K562 (cell line): ENCODE results near the gene PRM2. TPM values are rescaled to one million over a fixed set of nuclear protein-coding genes. Genes with fewer than 3 reads are reported as not detected.

Source experiments
- ATAC-seq: fragments of 200-7000 bp; cut with Tn5 transposase; 3 replicates; pipeline ENCODE4 v1.9.1; 2020; ENCODE audit warnings: moderate library complexity
- BruUV-seq: library from RNA; stranded (reverse); fragments of 400-500 nt; replicated peaks from 2 replicates; lab custom pipeline; 2021; lab: Mats Ljungman, UMichigan
- CTCF ChIA-PET: fragments of 300-600 bp; formaldehyde crosslinking; extraction: SDS; loops from one replicate; lab custom pipeline; 2021; ENCODE audit warnings: low intra/inter-chr PET ratio; lab: Yijun Ruan, JAX
- POLR2A ChIA-PET: fragments of 300-600, 350-650 bp; sonication (Branson Sonifier 250); formaldehyde crosslinking; extraction: SDS; loops from one replicate; lab custom pipeline; 2021; ENCODE audit warnings: antibody characterized with exemption, inconsistent platforms; lab: Yijun Ruan, JAX
- DNase-seq, 4 experiments: peaks; one replicate each; pipeline versions ENCODE4 v3.0.0 to v3.0.0-alpha.2; 2011 to 2018; ENCODE audit warnings: low spot score in 3 of 4, mixed read lengths in 3 of 4; ENCODE audit errors: extremely low read depth in 1 of 4
- FAIRE-seq: peaks from 2 replicates; lab custom pipeline; 2011; peaks lifted over from hg19 to GRCh38; lab: Jason Lieb, UNC
- H2AFZ ChIP-seq: 2 replicates; pipeline ENCODE4 v1.6.0; 2011; ENCODE audit warnings: low read depth, low read length, control low read depth, inconsistent platforms
- H3K27ac ChIP-seq: fragments of 200-600 bp; 3 replicates; pipeline ENCODE4 v1.8.0; 2011; ENCODE audit warnings: low read depth, mild to moderate bottlenecking, control low read depth, inconsistent platforms, low read length, moderate library complexity, mixed read lengths; ENCODE audit errors: extremely low read depth
- H3K27me3 ChIP-seq, 2 experiments: fragments of 300-600 bp in 1 of 2; 2 replicates in 1 of 2; 3 replicates in 1 of 2; pipeline versions ENCODE4 v1.6.0 to v1.8.0; 2011; ENCODE audit warnings: inconsistent platforms in 2 of 2, low read length in 2 of 2, mild to moderate bottlenecking in 1 of 2, mixed read lengths in 1 of 2, moderate library complexity in 1 of 2; ENCODE audit not compliant: control insufficient read depth in 2 of 2, insufficient read depth in 2 of 2
- H3K36me3 ChIP-seq: fragments of 300-600 bp; 3 replicates; pipeline ENCODE4 v1.8.0; 2011; ENCODE audit warnings: mild to moderate bottlenecking, low read length, inconsistent platforms; ENCODE audit not compliant: control insufficient read depth, insufficient read depth
- H3K4me1 ChIP-seq, 2 experiments: fragments of 200-600 bp in 1 of 2; replicated peaks in 1 of 2; 2 replicates in 1 of 2; 3 replicates in 1 of 2; pipeline versions ENCODE4 v1.5.1 to v1.8.0; 2011; ENCODE audit warnings: inconsistent platforms in 2 of 2, low read length in 2 of 2, mild to moderate bottlenecking in 1 of 2, mixed read lengths in 1 of 2, moderate library complexity in 1 of 2; ENCODE audit not compliant: control insufficient read depth in 2 of 2, insufficient read depth in 2 of 2
- H3K4me2 ChIP-seq: 2 replicates; pipeline ENCODE4 v1.6.1; 2011; ENCODE audit warnings: low read length, control low read depth, inconsistent platforms, mixed read lengths; ENCODE audit not compliant: insufficient read depth
- H3K4me3 ChIP-seq: fragments of 200-600 bp; sonication (generic), shearing (Covaris generic); 2 replicates; pipeline ENCODE4 v1.5.1; 2016; ENCODE audit warnings: control low read depth, inconsistent platforms
- H3K79me2 ChIP-seq: fragments of 200-600 bp; 3 replicates; pipeline ENCODE4 v1.8.0; 2011; ENCODE audit warnings: low read length, inconsistent platforms; ENCODE audit not compliant: control insufficient read depth, insufficient read depth
- H3K9ac ChIP-seq, 2 experiments: 2 replicates each; pipeline versions ENCODE4 v1.6.0 to v1.6.1; 2011; ENCODE audit warnings: low read depth in 2 of 2, low read length in 2 of 2, control low read depth in 1 of 2, inconsistent platforms in 1 of 2, mild to moderate bottlenecking in 1 of 2, mixed read lengths in 1 of 2; ENCODE audit not compliant: insufficient read depth in 1 of 2
- H3K9me1 ChIP-seq: one replicate; pipeline ENCODE4 v1.6.0; 2011; ENCODE audit warnings: inconsistent platforms, mild to moderate bottlenecking, low read length, moderate library complexity; ENCODE audit not compliant: control insufficient read depth, insufficient read depth
- H3K9me3 ChIP-seq: replicated peaks from 2 replicates; pipeline ENCODE4 v1.5.1; 2011; ENCODE audit warnings: low read depth, low read length, inconsistent platforms; ENCODE audit not compliant: control insufficient read depth, insufficient read depth
- H4K20me1 ChIP-seq: replicated peaks from 2 replicates; pipeline ENCODE4 v1.6.1; 2011; ENCODE audit warnings: low read length, inconsistent platforms, mixed read lengths; ENCODE audit not compliant: control insufficient read depth, insufficient read depth
- NFIX ChIP-seq: fragments of 250-450 bp; sonication (Bioruptor Pico); IDR thresholded peaks from 2 replicates; pipeline ENCODE4 v1.4.0; 2020; ENCODE audit warnings: low read depth, mild to moderate bottlenecking, moderate library complexity
- NFRKB ChIP-seq: fragments of 450-650 bp; IDR thresholded peaks from 2 replicates; pipeline ENCODE4 v1.6.1; 2016; ENCODE audit warnings: low read depth
- OTX1 ChIP-seq: fragments of 450-650 bp; formaldehyde crosslinking; IDR thresholded peaks from 2 replicates; pipeline ENCODE4 v1.4.0; 2022; ENCODE audit warnings: mild to moderate bottlenecking
- PURB ChIP-seq: sonication (generic); formaldehyde crosslinking; IDR thresholded peaks from 2 replicates; pipeline ENCODE4 v1.9.0; 2021; ENCODE audit warnings: low read depth, mild to moderate bottlenecking, missing genetic modification reagents
- SAP30 ChIP-seq: fragments of 200-600 bp; sonication (generic); IDR thresholded peaks from 2 replicates; pipeline ENCODE4 v1.6.1; 2012; ENCODE audit warnings: borderline replicate concordance, low read depth, mild to moderate bottlenecking, moderate library complexity, low read length, control low read depth, inconsistent platforms; ENCODE audit not compliant: insufficient read depth, poor library complexity, severe bottlenecking
- TEAD4 ChIP-seq, 2 experiments: sonication (generic) in 1 of 2; formaldehyde crosslinking in 1 of 2; IDR thresholded peaks; 2 replicates each; pipeline versions ENCODE4 v1.6.1 to v1.8.0; 2012 to 2022; ENCODE audit warnings: borderline replicate concordance in 1 of 2, inconsistent platforms in 1 of 2, low read length in 1 of 2, mild to moderate bottlenecking in 1 of 2, missing genetic modification reagents in 1 of 2
- TSHZ1 ChIP-seq: fragments of 250-450 bp; sonication (Bioruptor Pico); IDR thresholded peaks from 2 replicates; pipeline ENCODE4 v1.4.0; 2020; ENCODE audit warnings: mild to moderate bottlenecking, moderate library complexity
- ZNF121 ChIP-seq: sonication (generic); formaldehyde crosslinking; conservative IDR thresholded peaks from 2 replicates; pipeline ENCODE4 v1.8.0; 2022; ENCODE audit warnings: missing genetic modification reagents
- ZNF395 ChIP-seq: fragments of 200-800 bp; sonication (Bioruptor generic); IDR thresholded peaks from 2 replicates; pipeline ENCODE4 v1.6.1; 2017; ENCODE audit warnings: missing genetic modification characterization, missing compliant biosample characterization
- WGBS: fragments of 100-300 bp; shearing (Covaris generic); methylation state at CpG from one replicate; pipeline ENCODE4 v1.1.6; 2016; ENCODE audit warnings: low coverage, mixed read lengths; ENCODE audit not compliant: insufficient coverage; ENCODE audit errors: missing lambda C conversion rate; 5-methylcytosine and 5-hydroxymethylcytosine counted together
- in situ Hi-C: fragments of 300-500 bp; cut with MboI; formaldehyde crosslinking; loops from 4 replicates; pipeline ENCODE4 v1.15.0; 2018; ENCODE audit warnings: inconsistent platforms, mixed read lengths
- intact Hi-C: fragments of 100-400 bp; cut with micrococcal nuclease; formaldehyde crosslinking; loops from 2 replicates; pipeline ENCODE4 v1.14.2; 2022
- polyA plus RNA-seq, 8 experiments: library from polyadenylated mRNA; depleted of rRNA in 4 of 8; stranded (reverse) in 5 of 8; unstranded in 3 of 8; fragments of >200 nt; fragmentation: Nextera tagmentation in 2 of 8; fragmentation: Illumina TruSeq in 1 of 8; extraction: Ambion mirVana in 2 of 8; extraction: Trizol in 1 of 8; gene quantifications; 2 replicates each; pipeline versions ENCODE4 v1.2.1 to v1.2.3, GENCODE V29; 2011 to 2014; ENCODE audit warnings: inconsistent platforms in 1 of 8, missing spikeins in 1 of 8
- total RNA-seq, 7 experiments: library from RNA; depleted of rRNA in 6 of 7; stranded (reverse); fragments of >200 nt in 6 of 7; fragmentation: Illumina TruSeq in 2 of 7; extraction: Trizol in 2 of 7; gene quantifications; 2 replicates each; pipeline versions ENCODE4 v1.2.1 to v1.2.3, GENCODE V29; 2011 to 2021; ENCODE audit warnings: low replicate concordance in 1 of 7
- TF ChIP-seq, protein P1 (sequence below), 2 experiments: IDR thresholded peaks in 1 of 2; conservative IDR thresholded peaks in 1 of 2; 2 replicates each; pipeline ENCODE4 v1.6.1; 2016; ENCODE audit warnings: low read depth in 2 of 2, mild to moderate bottlenecking in 1 of 2, missing compliant biosample characterization in 1 of 2, missing genetic modification characterization in 1 of 2, moderate library complexity in 1 of 2

The PRM2 gene
- total and polyA plus RNA-seq, 9 of the 15 experiments (the other 6 are each of a cell fraction or from before 2014, with no cell fraction given): not detected

GRCh38 chr16:11298143-11298900, 22.0 kb upstream of the PRM2 start:
- WGBS: 68% methylated on average over 5 of the region's 5 CpGs
- Histone ChIP-seq H3K9ac (no peak overlapping the region), H4K20me1 (no peaks in the 10 kb centered on the region), H3K4me2 (no peak overlapping the region; the same call in 1 of the 2 replicates), H2AFZ (no peak overlapping the region), H3K27ac (no peak overlapping the region), H3K4me1 (peaks cover 6 to 13% of the 10 kb centered on the region in 2 experiments; a peak in 4 of 5 replicates), H3K4me3 (no peak overlapping the region), H3K36me3 (no peaks in the 10 kb centered on the region), H3K9me1 (no peaks in the 10 kb centered on the region), H3K9me3 (no peaks in the 10 kb centered on the region), H3K79me2 (no peaks in the 10 kb centered on the region), H3K27me3 (0 out of 5 replicates have a peak, but pooled peaks cover 0 to 3% of the 10 kb centered on the region in 2 experiments)
- intact Hi-C loops (no loop called here), in situ Hi-C loops (no loop called here)
- ATAC-seq (no peak), FAIRE-seq (no peak), DNase-seq (no peak)
- ChIA-PET CTCF (no interaction called here), POLR2A (interaction anchor here (0.5 to 1.5 kb wide), 6 partner anchors 14 to 302 kb away, joined by 3 to 7 read pairs (median 3); partner anchors contain the start of gene PRM2)
- no peak for TF ChIP-seq TSHZ1 (CRISPR knock-in tag)
- TF ChIP-seq ZNF395: 0 out of 2 replicates have a peak, but pooled peaks have one; percentile 12
- TF ChIP-seq, protein P1, sequence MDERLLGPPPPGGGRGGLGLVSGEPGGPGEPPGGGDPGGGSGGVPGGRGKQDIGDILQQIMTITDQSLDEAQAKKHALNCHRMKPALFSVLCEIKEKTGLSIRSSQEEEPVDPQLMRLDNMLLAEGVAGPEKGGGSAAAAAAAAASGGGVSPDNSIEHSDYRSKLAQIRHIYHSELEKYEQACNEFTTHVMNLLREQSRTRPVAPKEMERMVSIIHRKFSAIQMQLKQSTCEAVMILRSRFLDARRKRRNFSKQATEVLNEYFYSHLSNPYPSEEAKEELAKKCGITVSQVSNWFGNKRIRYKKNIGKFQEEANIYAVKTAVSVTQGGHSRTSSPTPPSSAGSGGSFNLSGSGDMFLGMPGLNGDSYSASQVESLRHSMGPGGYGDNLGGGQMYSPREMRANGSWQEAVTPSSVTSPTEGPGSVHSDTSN (CRISPR knock-in tag; IDR thresholded peaks at IDR 0.05; ENCODE audit: low read depth): no peak
- TF ChIP-seq, protein P1 (tag; conservative IDR thresholded peaks at IDR 0.05; ENCODE audit: low read depth): no peak
- no peak for TF ChIP-seq SAP30
- TF ChIP-seq TEAD4 (IDR thresholded peaks at IDR 0.05; ENCODE audit: low read length): no peak
- no peak for TF ChIP-seq TEAD4 (CRISPR knock-in tag; IDR thresholded peaks at IDR 0.05; ENCODE audit: borderline replicate concordance)
- no peak for TF ChIP-seq PURB (CRISPR knock-in tag)
- no peak for TF ChIP-seq NFRKB
- peak; percentile 50; the same call in 1 of the 2 replicates for TF ChIP-seq ZNF121 (CRISPR knock-in tag)
- TF ChIP-seq NFIX (CRISPR knock-in tag): no peak
- TF ChIP-seq OTX1 (CRISPR knock-in tag): no peak
- BruUV-seq: no TSS peak
